Esophagus squamous epithelium (tissue), 4 donors: ENCODE measurements around the gene RNF8.

ENCODE experiments used
- CTCF ChIP-seq, 6 experiments: fragments of 450-650 bp in 4 of 6; fragments of 200-600 bp in 2 of 6; sonication (generic) in 2 of 6; IDR thresholded peaks; one replicate each; pipeline ENCODE4 v1.5.1; 2016 to 2019; ENCODE audit warnings: antibody characterized with exemption in 6 of 6, mild to moderate bottlenecking in 4 of 6, moderate library complexity in 4 of 6
- POLR2A ChIP-seq, 4 donors: fragments of 450-650 bp; IDR thresholded peaks; one replicate each; pipeline ENCODE4 v1.6.1; 2017; ENCODE audit warnings: antibody characterized with exemption in 4 of 4, mild to moderate bottlenecking in 4 of 4, moderate library complexity in 3 of 4

- TF ChIP-seq CTCF (IDR thresholded peaks at IDR 0.05) (no peak), POLR2A (IDR thresholded peaks at IDR 0.05) (no peak)
Observed at GRCh38 chr6:37359039-37359438, 5.3 kb downstream of the RNF8 start.
